Thymus (tissue), 11 donors: ENCODE data around the gene NUP85. TPM values are rescaled to one million over a fixed set of nuclear protein-coding genes. Genes with fewer than 3 reads are reported as not detected.
"Not testable (repeated sequence)": the region's sequence is repeated elsewhere in the genome, so short reads cannot be mapped to it uniquely, and the experiment has no call there.

Experiments used
- DNase-seq, 9 donors: peaks; one replicate each; pipeline ENCODE4 v3.0.0-alpha.2; 2013; ENCODE audit warnings: low spot score in 9 of 9, low read depth in 6 of 9, missing footprints in 1 of 9
- H3K27ac ChIP-seq, 2 donors: one replicate each; pipeline ENCODE4 v1.5.1; 2013; ENCODE audit warnings: control low read depth in 1 of 2, low read depth in 1 of 2, low read length in 1 of 2, mild to moderate bottlenecking in 1 of 2, moderate library complexity in 1 of 2
- H3K27me3 ChIP-seq, 2 donors: one replicate each; pipeline ENCODE4 v1.5.1; 2013; ENCODE audit warnings: low read length in 1 of 2; ENCODE audit not compliant: control insufficient read depth in 2 of 2, insufficient read depth in 1 of 2
- H3K36me3 ChIP-seq, 2 donors: one replicate each; pipeline ENCODE4 v1.5.1; 2013; ENCODE audit warnings: low read length in 1 of 2, mild to moderate bottlenecking in 1 of 2, moderate library complexity in 1 of 2; ENCODE audit not compliant: control insufficient read depth in 2 of 2, insufficient read depth in 2 of 2
- H3K4me1 ChIP-seq, 2 donors: one replicate each; pipeline ENCODE4 v1.5.1; 2013; ENCODE audit warnings: low read length in 2 of 2; ENCODE audit not compliant: control insufficient read depth in 2 of 2, insufficient read depth in 2 of 2
- H3K4me3 ChIP-seq, 2 donors: one replicate each; pipeline ENCODE4 v1.5.1; 2013; ENCODE audit warnings: low read length in 2 of 2, control low read depth in 1 of 2, mild to moderate bottlenecking in 1 of 2
- H3K9me3 ChIP-seq, 2 donors: one replicate each; pipeline ENCODE4 v1.5.1; 2013; ENCODE audit warnings: low read length in 1 of 2, mild to moderate bottlenecking in 1 of 2; ENCODE audit not compliant: control insufficient read depth in 2 of 2, insufficient read depth in 1 of 2
- WGBS: extraction: QIAGEN DNeasy Blood & Tissue Kit; methylation state at CpG from one replicate; pipeline ENCODE4 v1.1.7; 2013; 5-methylcytosine and 5-hydroxymethylcytosine counted together
- polyA plus RNA-seq: library from polyadenylated mRNA; stranded (reverse); fragments of 200-250 nt; gene quantifications from one replicate; pipeline ENCODE4 v1.2.3, GENCODE V29; 2013
- total RNA-seq: library from RNA; stranded (reverse); fragments of 120-200 nt; gene quantifications from one replicate; pipeline ENCODE4 v1.2.4, GENCODE V29; 2013
- donor health status: healthy.

Gene NUP85
- total and polyA plus RNA-seq, 2 donors: 54.5 to 88.3 TPM

DNA sequence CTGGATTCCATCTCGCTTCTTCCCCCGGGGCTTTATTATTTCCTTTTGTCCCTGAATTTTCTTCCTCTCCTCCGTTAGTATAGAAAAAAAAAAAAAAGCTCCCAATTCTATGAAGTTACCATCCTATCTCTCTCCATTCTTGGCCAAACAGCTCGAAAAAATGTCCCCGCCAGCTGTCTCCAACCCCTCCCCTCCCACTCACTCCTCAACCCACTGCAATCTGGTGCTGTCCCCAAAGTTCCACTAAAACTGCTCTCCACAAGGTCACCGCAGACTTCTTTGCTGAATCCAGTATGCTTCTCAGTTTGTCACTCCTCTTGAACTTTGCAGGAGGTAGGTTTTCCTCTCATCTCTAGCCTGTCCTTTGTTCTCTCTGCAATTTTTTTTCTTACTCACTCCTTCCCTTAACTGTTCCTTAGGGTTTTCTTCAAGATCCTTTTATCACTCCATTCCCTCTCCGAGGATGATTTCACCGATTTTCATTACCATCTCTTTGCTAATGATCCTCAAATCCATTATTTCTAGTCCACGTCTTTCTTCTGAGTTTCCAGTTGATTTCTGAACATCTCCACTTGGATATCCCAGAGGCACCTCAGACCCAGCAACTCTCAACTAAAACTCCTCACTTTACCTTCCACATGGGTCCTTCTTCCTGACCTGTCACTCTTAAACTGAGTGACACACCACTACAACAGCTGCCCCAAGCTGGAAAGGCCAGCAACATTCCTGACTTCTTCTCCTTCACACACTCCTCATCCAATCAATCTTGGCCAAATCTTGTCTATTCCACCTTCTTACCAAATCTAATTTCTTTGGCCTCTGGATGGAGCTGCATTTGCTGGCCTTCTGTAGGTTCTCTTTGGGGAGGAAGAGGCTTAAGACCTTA is 21.2 kb upstream of the NUP85 start:
- H3K27ac ChIP-seq: no peak overlapping the region

DNA sequence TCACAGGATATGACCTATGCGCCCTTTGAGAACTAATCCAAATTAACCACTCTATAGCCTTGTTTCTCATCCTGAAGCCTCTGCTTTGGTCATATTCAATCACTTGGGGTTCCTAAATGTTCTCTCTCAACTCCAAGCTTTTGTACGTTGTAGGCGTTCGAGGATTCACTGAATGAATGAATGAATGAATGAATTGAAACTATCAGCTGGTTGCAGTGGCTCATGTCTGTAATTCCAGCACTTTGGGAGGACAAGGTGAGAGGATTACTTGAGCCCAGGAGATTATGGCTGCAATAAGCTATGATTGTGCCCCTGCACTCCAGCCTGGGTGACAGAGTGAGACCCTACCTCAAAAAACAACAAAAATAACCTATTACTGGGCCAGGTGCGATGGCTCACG is 16.9 kb upstream of the NUP85 start:
- Histone ChIP-seq H3K27me3 (no peaks in the 10 kb centered on the region), H3K4me3 (no peak overlapping the region), H3K27ac (no peak overlapping the region), H3K36me3 (no peaks in the 10 kb centered on the region), H3K9me3 (no peaks in the 10 kb centered on the region), H3K4me1 (peaks cover 0 to 5% of the 10 kb centered on the region in 2 donors)
- no peak for DNase-seq
- WGBS: 97% methylated on average over 6 of the region's 6 CpGs

More for the DNA sequence above, 21.2 kb upstream of the NUP85 start:
- 97% methylated on average over 9 of the region's 9 CpGs for WGBS
- Histone ChIP-seq H3K4me3 (no peak overlapping the region), H3K4me1 (peaks cover 3 to 23% of the 10 kb centered on the region in 2 donors), H3K36me3 (peaks cover 5 to 15% of the 10 kb centered on the region in 2 donors), H3K9me3 (no peaks in the 10 kb centered on the region), H3K27me3 (no peaks in the 10 kb centered on the region)
- DNase-seq: no peak

DNA sequence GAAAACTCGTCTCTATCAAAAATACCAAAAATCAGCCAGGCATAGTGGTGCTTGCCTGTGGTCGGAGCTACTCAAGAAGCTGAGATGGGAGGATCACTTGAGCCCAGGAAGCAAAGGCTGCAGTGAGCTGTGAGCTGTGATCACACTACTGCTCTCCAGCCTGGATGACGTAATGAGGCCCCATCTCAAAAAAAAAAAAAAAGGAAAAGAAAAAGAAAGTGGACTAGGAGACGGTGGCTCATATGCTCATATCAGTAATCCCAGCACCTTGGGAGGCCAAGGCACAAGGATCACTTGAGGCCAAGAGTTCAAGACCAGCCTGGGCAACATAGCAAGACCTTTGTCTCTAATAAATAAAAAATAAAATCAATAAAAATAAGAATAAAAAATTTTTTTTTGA is 13.9 kb upstream of the NUP85 start:
- H3K9me3 ChIP-seq: no peaks in the 10 kb centered on the region
- no peak for DNase-seq
- no peaks in the 10 kb centered on the region for H3K27me3 ChIP-seq
- H3K36me3 ChIP-seq: no peaks in the 10 kb centered on the region
- H3K4me3 ChIP-seq: no peak overlapping the region
- 97% methylated on average over 4 of the region's 4 CpGs for WGBS
- no peak overlapping the region for H3K27ac ChIP-seq
- peaks cover 0 to 3% of the 10 kb centered on the region in 2 donors for H3K4me1 ChIP-seq

DNA sequence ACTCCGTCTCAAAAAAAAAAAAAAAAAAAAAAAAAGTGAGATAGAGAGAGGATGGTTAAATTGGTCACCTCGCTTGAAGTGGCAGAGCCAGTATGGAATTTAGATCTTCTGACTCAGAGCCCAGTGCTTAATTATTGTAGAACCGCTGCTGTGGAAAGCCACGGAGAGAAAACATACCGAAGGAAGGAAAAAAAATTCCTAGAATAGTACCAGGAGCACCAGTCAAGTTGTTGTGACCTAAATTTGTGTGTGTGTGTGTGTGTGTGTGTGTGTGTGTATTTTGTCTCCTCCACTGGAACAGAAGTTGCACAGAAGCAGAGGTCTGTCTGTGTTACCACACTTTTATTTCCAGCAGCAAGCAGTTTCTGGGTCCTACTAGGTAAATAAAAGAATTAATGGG is 10.6 kb upstream of the NUP85 start:
- no peaks in the 10 kb centered on the region for H3K27me3 ChIP-seq
- 97% methylated on average over 4 of the region's 5 CpGs for WGBS
- no peaks in the 10 kb centered on the region for H3K4me1 ChIP-seq
- no peak overlapping the region for H3K4me3 ChIP-seq
- H3K9me3 ChIP-seq: no peaks in the 10 kb centered on the region
- H3K36me3 ChIP-seq: no peaks in the 10 kb centered on the region
- no peak for DNase-seq
- H3K27ac ChIP-seq: no peak overlapping the region

GRCh38 chr17:75199886-75200618 is 5.4 kb upstream of the NUP85 start:
- DNase-seq: no peak
- Histone ChIP-seq H3K27ac (no peak overlapping the region), H3K9me3 (peaks cover 0 to under 1% of the 10 kb centered on the region in 2 donors), H3K4me1 (peaks cover 3 to 6% of the 10 kb centered on the region in 2 donors), H3K4me3 (no peak overlapping the region), H3K36me3 (no peaks in the 10 kb centered on the region), H3K27me3 (no peaks in the 10 kb centered on the region)
- WGBS: 98% methylated on average over 6 of the region's 6 CpGs

- H3K9me3 ChIP-seq: peaks cover 0 to 3% of the 10 kb centered on the region in 2 donors
- H3K27ac ChIP-seq: peak overlapping the region; percentile 94 to 99
- no peak for DNase-seq
- peaks cover 10 to 12% of the 10 kb centered on the region in 2 donors for H3K4me1 ChIP-seq
- WGBS: under 1% methylated on average over 22 of the region's 22 CpGs
- H3K27me3 ChIP-seq: no peaks in the 10 kb centered on the region
- H3K36me3 ChIP-seq: peaks cover 3 to 22% of the 10 kb centered on the region in 2 donors
- H3K4me3 ChIP-seq: peak overlapping the region; percentile 61 to 79
Observed at GRCh38 chr17:75205793-75206163, 299 bp downstream of the NUP85 start.

DNA sequence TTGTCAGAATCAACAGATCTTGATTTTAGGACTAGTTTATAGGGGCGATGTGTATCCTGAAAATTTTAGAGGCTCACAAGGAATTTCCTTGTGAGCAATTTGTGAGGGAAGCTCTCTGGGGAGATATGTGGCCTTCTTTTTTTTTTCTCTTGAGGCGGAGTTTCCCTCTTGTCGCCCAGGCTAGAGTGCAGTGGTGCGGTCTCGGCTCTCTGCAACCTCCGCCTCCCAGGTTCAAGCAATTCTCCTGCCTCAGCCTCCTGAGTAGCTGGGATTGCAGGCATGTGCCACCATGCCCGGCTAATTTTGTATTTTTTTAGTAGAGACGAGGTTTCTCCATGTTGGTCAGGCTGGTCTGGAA is 1.6 kb downstream of the NUP85 start:
- peaks cover 10 to 12% of the 10 kb centered on the region in 2 donors for H3K4me1 ChIP-seq
- not testable (repeated sequence) for H3K4me3 ChIP-seq, H3K27me3 ChIP-seq, DNase-seq, H3K27ac ChIP-seq, H3K9me3 ChIP-seq
- 97% methylated on average over 8 of the region's 8 CpGs for WGBS
- H3K36me3 ChIP-seq: peaks cover 11 to 34% of the 10 kb centered on the region in 2 donors

GRCh38 chr17:75207760-75208159 is 2.3 kb downstream of the NUP85 start:
- Histone ChIP-seq H3K27ac (no peak overlapping the region), H3K4me1 (peaks cover 10 to 12% of the 10 kb centered on the region in 2 donors), H3K36me3 (peaks cover 18 to 41% of the 10 kb centered on the region in 2 donors), H3K9me3 (peaks cover 0 to 3% of the 10 kb centered on the region in 2 donors), H3K27me3 (no peaks in the 10 kb centered on the region), H3K4me3 (no peak overlapping the region)
- 89% methylated on average over 12 of the region's 12 CpGs for WGBS
- DNase-seq: no peak

GRCh38 chr17:75208161-75208560 is 2.7 kb downstream of the NUP85 start:
- Histone ChIP-seq H3K27ac (no peak overlapping the region), H3K36me3 (peaks cover 21 to 45% of the 10 kb centered on the region in 2 donors), H3K4me3 (no peak overlapping the region), H3K27me3 (no peaks in the 10 kb centered on the region), H3K9me3 (peaks cover 0 to 3% of the 10 kb centered on the region in 2 donors), H3K4me1 (peaks cover 10 to 12% of the 10 kb centered on the region in 2 donors)
- WGBS: 97% methylated on average over 9 of the region's 9 CpGs
- no peak for DNase-seq
